ENCODE results near the gene IKBIP.
"Not testable (repeated sequence)": the region's sequence is repeated elsewhere in the genome, so short reads cannot be mapped to it uniquely, and the experiment has no call there.

Gene IKBIP

DNA sequence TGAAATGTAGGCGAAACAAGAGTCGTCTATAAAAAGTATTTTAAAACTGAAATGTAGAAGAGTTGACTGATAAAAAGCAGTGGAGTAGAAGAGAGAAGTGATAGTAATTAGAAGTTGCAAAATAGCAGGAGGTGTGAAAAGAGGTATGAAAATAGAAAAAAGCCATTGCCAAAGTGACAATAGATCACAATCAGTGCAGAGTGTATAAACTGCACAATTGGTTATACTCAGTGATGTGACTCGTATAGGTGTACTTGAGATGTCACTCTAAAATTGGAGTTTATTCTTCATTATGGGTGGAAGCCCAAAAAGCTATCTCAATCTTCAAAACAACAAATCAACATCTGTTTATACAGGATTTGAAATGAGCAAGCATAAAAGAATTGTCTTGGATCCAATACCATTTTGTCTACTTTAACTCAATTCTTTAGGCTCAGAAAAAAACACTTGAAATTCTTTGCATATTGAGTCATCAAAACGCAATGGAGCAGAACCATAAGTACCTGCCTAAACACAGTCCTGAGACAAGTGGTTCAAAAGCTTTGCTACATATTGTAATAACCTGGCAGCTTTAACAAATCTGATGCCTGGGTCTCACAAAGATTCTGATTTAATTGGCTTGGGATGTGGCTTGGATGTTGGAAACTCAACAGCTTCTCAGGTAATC, 8.8 kb downstream of the IKBIP start:
- no peak for DNase-seq

DNA sequence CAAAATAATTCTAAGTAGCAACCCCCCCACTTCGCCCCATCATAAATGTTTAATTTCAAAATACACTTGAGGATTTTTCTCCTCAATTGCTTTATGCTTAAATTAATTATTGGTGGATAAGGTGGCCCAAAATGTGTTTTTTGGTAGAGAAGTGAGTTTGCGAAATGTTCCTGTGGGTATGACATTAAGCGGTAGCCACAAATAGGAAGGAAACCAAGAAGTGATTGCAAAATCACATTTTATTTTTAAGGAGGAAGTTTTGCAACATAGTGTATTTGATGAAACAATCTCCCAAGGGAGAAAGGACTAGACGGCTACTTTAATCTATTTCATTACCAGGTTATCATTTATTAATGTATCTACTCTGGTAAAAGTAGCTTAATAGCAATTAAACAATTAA, 25.6 kb downstream of the IKBIP start:
- no peak for DNase-seq

DNA sequence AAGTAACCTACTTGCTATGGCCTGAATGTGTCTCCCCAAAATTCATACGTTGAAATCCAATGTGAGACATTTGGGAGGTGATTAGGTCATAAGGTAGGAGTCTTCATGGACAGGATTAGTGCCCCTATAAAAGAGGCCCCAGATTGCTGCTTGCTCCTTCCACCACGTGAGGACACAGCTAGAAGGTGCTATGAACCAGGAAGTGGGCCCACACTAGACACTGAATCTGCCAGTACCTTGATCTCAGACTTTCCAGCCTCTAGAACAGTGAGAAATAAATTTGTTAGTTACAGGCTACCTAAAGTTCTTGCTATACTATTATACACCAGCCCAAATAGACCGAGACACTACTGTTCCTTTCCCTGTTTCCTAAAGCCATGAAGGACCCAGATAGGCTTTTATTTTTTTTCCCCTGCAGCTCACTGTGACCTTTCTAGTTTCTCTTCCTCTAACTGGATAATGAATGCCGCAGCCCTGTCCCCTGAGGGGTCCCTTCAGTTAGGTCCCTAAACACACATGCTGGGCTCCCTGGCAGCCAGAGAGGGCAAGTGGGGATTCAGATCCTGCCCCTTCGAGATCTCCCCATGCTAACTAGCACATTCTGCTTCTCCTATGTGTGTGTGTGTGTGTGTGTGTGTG, 31.8 kb downstream of the IKBIP start:
- DNase-seq = no peak

DNA sequence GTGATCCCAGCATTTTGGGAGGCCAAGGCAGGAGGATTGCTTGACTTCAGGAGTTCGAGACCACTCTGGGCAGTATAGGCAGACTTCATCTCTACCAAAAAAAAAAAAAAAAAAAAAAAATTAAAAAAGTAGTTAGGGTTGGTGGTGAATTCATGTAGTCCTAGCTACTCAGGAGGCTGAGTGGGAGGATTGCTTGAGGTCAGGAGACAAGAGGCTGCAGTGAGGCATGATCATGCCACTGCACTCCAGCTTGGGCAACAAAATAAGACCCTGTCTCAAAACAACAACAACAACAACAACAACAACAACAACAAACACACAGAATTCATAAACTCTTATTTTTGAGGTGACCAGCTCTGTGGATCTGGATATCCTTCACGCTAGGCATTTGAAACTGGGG, 34.0 kb downstream of the IKBIP start:
- DNase-seq = no peak

DNA sequence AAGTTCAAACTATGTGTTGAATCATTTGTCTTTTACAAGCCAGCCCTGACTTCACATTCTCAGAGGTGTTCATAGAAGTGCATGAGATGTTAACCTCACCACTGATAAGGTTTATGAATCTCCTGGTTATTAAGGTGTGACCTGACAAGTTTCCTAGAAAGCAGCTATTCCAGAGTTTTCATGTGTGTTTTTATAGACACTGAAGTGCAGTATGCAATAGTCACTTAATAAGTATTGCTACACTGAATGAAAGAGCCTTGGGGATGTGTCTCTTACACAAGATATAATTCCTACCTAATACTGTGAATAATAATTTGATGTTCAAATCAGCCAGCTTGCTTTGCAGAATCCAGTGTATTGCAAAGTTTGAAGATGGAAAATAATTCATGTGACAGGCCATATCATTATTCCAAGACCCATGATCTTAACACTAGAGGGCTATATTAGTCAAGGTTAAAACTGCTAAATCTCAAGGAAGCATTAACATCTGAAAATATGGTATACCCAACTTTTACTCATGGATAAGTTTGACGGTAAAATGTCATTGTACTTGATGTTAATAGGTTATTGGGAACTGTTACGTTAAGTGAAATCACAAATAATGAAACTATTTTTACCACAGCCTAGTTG, 38.1 kb downstream of the IKBIP start:
- no peak for DNase-seq

DNA sequence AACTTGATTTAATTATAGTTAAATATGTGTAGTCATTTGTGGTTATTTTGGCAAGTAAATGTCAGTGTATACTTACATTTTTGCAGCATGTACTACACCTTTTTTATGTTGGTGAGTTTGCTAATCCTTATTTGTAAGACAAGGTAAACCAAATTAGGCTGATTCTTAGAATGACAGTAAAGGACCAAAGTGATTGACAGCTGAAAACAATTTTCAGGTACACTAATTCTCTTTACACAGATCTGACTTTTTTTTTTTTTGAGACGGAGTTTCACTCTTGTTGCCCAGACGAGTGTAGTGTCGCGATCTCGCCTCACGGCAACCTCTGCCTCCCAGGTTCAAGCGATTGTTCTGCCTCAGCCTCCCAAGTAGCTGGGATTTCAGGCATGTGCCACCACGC, 42.7 kb downstream of the IKBIP start:
- no peak for DNase-seq

DNA sequence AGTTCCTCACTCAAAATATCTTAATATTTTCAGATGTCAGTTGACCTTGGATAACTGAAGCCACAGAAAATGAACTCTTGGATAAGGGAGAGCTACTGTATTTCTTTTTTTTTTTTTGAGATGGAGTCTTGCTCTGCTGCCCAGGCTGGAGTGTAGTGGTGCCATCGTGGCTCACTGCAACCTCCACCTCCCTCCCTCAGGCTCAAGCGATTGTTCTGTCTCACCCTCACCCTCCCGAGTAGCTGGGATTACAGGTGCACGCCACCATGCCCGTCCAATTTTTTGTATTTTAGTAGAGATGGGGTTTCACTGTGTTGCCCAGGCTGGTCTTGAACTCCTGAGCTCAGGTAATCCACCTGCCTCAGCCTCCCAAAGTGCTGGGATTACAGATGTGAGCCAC, 47.3 kb downstream of the IKBIP start:
- not testable (repeated sequence) for DNase-seq

DNA sequence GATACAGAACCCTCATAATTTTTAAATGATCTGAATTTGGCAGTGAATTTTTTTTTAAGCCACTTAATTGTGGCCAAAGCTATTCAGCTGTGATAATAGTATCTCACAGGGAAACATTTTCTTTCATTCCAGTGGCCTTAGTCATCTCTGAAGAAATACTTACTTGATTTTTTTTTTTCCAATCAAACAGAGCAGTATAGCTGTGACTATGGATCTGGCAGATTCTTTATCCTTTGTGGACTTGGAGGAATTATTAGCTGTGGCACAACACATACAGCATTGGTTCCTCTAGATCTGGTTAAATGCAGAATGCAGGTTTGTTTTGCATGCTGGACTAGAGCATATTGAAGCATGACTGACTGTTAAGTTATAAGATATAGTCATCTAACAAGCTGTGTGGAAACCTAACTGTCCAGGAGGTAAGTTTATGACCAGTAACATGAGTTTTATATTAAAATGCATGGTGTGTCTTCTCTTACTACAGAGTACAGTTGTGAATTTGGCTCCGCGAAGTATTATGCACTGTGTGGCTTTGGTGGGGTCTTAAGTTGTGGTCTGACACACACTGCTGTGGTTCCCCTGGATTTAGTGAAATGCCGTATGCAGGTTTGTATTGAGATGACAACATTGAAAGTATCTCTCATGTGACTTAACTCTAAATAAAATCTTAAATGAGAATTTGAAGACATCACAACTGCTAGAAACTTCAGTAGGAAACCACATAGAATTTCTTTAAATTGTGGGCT, 49.2 kb downstream of the IKBIP start:
- no peak for DNase-seq

DNA sequence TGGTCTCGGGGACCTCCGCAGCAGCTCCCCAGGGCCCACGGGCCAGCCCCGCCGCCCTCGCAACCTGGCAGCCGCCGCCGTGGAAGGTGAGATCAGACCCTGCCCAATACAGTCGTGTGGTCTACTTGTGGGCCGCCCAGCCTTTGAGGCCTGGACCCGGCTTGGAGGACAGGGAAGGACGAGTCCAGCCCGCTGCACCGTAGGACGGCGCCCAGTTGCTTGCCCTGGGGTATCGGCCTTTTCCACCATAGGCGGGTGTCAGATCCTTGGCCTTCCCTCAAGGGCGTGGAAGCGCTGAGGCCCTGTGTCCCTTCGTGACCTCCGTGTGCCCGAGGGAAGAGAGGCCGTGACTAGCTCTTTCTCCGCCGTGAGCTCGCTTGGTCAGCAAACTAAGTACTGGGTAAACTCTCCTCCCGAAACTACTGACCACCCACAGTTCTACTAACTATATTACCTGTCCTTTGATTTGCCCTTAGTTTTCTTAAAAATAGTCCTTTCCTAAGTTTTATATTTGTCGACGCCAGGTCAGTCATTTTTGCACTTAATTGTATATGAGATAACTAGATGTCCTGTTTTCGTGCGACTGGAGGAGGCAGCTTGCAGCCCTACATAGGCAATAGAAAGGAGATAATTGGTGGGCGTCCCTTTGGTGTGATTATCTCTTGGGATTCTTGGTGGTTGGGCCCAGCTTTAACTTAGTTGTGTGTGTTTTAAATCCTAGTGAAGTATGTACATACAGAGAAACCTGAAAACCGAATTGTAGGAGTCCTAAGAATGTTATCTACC, 50.3 kb downstream of the IKBIP start:
- peak; percentile 8 for DNase-seq

DNA sequence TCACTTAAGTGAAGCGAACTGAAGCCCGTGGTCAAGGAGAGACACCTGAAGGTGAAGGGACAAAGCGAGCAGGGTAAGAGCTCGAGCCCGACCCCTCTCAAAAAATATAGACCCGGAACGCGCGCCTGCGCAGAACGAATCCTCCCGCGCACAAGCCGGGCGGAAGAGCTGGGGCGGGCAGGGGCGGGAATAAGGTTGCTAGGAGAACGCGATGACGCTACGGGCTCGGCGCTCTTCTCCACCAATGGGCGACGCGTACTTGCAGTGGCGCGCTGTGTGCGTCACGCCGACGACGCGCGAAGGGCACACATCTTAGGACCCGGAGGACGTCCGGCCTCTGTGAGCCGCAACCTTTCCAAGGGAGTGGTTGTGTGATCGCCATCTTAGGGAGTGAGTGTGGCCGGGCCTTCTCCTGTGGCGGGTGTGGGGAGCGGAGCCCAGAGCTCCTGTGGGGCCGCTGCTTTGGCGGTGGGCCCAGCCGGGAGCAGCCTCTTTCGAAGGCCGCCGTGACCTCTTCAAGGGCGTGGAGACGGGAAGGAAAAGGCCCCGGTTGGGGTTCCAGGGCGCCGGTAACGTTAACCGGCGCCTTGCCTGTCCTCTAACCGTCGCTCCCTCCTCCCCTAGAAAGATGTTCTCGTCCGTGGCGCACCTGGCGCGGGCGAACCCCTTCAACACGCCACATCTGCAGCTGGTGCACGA, 51.1 kb downstream of the IKBIP start, which contains the start of gene SLC25A3:
Gene SLC25A3 (plus strand): TSS at position 336 of the 699 bp plus-strand sequence. CDS start 293 bp downstream, at position 629.
- DNase-seq = peak; percentile 97

DNA sequence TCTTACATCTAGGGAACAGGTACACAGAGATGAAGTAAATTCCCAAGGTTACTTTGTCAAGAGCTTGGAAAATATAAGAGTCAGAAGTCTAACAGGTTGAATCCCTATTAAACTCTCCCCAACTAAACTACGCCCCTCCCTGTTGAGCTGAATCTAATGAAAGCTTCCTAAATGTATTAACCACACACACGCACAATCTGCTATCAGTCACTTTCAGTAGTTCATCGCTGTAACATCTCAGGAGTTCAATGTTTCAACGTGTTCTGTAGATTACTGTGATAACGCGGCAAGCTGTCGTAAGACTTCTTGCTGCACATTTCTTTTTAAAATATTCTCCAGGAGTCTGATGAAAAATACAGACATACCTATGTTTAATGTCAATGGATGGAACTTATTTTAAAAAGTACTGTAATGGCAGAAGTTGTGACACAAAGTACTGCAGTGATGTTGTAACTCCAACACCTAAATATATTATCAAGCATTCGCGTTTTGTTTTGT, 51.7 kb downstream of the IKBIP start:
- DNase-seq = peak; percentile 8

DNA sequence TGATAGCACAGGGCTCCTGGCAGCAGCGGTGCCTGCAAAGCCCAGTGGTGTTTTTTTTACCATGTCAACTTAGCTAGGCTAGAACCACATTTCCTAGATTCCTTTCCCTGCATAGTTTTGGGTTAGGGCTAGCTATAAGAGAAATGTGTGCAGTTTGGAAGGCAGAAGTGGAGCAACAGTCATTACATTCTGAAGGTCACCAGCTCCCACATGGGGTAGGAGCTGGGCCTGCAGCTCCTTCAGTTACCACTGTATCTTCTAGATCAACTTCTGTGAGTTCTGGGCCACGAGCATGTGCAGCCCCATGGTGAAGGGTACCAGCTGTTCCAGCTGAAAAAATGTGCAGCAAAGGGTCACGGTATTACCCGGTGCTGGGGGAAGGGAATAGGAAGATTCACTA, 53.4 kb downstream of the IKBIP start:
- DNase-seq = no peak

DNA sequence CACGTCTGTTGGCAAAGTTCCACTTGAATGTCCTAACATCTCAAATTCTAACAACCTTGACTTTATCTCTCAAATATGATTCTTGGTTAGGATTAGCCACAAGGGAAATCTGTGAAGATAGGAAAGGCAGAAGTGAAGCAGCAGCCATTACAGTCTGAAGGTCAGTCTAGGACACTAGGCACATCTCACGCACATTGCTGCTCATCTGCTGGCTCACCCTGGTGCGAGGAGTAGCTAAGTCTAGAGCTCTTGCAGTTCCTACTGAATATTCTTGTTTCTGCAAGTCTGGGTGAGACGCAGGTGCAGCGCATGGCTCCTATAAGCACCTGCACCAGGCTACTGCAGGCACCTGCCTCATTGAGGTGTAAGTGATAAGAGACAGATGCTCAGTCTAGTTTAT, 57.5 kb downstream of the IKBIP start:
- no peak for DNase-seq

DNA sequence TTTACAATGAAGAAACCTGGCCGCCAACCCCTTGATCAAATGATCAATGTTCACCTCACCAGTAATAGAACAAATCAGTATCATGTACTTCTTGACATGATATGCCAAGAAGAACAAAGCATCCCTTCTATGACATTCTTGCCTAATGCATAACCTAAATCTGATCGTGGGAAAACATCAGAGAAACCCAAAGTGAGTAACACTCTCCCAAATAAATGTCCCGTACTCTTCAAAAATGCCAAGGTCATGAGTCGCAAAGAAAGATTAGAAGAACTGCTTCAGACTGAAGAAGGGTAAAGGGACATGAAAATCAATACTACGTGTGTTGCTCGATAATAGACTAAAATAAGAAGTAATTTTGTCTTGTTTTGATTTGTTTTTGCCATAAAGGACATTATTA, 62.5 kb downstream of the IKBIP start:
- no peak for DNase-seq

DNA sequence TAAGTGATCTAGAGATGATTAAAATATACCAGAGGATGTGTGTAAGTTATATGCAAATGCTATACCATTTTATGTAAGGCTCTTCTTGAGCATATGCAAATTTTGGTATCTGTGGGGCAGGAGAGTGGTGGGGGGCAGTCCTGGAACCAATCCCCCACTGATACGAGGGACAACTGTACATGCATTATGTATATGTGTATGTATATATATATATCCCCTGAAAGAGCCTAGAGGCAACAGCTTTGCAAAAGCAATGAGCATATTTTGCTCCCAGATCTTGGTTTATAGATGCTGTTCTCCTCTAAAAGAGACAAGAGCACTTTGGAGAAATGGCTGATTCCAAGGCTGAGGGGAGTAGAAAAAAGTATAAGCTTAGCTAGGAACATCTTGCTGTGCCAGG, 63.5 kb downstream of the IKBIP start:
- DNase-seq = no peak

DNA sequence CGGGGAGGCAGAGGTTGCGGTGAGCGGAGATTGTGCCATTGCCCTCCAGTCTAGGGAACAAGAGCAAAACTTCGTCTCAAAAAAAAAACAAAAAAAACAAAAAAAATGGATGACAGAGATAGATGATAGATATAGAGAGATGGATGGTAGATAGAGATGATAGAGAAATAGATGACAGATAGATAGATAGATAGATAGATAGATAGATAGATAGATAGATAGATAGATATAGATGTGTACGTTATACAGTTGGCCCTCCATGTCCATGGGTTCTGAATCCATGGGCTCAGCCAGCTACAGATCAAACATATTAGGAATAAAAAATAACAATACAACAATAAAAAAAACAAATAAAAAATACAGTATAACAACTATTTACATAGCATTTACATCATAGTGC, 63.9 kb downstream of the IKBIP start:
- no peak for DNase-seq

DNA sequence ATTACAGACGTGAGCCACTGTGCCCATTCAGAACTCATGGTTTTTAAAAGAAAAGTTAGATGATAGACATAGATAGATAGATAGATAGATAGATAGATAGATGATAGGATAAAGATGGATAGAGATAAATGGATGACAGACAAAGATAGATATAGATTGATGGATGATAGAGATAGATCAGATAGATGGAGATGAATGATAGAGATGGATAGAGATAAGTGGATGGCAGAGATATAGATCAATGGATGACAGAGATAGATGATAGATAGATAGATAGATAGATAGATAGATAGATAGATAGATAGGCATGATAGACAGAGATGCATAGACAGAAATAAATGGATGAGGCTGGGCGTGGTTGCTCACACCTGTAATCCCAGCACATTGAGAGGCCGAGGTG, 64.8 kb downstream of the IKBIP start:
- DNase-seq = no peak

DNA sequence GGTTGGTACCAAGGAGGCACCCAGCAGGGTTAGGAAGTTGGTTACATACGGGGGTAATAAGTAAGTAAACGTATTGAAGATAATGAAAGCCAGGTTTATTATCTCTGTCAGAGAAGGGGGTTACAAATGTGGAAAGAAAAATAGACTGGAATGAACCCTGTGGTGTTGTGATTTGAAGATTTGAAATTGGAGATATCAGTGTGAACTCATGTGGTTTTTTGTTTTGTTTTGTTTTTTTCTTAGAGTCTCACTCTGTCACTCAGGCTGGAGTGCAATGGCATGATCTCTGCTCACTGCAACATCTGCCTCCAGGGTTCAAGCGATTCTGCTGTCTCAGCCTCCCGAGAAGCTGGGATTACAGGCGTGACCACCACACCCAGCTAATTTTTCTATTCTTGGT, 65.2 kb downstream of the IKBIP start:
- DNase-seq = no peak

DNA sequence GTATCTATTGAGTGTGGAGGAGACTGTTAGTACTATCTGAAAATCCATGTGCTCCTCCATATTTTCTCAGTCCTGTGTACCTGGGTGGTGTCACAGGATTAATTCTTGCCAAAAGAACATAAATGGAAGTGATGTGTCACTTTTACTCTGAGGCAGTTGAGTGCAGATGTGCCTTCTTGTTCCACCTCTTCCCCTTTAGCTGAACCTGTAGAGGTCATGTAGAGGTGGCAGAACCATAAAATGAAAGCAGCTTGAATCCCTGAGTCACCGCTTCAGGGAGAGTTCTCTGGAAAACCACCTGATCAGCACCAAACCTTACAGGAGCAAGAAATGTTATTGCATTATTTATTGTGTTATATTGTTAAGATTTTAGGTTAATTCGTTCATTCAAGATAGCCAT, 65.8 kb downstream of the IKBIP start:
- no peak for DNase-seq

DNA sequence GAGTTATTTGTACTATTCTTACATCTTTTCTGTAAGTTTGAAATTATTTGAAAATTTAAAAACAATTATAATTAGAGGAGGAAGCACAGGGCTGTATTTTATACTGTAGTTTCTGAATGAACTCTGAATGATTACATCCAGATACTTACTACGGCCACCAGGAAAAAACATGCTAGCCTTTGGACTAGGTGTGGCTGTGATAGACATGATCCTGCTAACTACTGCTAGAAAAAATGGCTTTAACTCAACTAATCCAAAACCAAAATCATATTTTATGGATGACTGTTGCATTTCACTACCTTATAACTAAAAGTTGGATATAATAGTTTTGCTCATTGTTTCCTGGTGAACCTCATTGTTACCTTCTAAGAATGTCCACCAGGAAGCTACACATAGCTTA, 66.2 kb downstream of the IKBIP start:
- DNase-seq = no peak

DNA sequence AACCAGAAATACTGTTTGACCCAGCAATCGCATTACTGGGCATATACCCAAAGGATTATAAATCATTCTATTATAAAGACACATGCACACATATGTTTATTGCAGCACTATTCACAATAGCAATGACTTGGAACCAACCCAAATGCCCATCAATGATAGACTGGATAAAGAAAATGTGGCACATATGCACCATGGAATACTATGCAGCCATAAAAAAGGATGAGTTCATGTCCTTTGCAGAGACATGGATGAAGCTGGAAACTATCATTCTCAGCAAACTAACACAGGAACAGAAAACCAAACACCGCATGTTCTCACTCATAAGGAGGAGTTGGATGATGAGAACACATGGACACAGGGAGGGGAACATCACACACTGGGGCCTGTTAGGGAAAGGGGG, 67.8 kb downstream of the IKBIP start:
- DNase-seq = not testable (repeated sequence)

DNA sequence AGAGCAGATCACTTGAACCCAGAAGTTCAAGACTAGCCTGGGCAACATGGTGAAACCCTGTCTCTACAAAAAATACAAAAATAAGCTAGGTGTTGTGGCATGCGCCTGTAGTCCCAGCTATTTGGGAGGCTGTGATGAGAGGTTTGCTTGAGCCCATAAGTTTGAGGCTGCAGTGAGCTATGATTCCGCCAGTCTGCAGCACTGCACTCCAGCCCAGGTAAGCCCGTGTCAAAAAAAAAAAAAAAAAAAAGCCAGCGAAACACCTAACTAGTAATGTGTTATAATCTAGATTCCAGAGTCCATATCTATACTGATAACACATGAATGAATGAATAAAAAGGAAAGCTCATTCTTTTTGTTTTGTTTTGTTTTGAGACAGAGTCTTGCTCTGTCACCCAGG, 69.6 kb downstream of the IKBIP start:
- DNase-seq = no peak
